Measurements from ENCODE around the gene CABP2. TPM values are rescaled to one million over a fixed set of nuclear protein-coding genes. Genes with fewer than 3 reads are reported as not detected.

The CABP2 gene
- total RNA-seq, 1 donor from 2014 or later, result not detected

DNA sequence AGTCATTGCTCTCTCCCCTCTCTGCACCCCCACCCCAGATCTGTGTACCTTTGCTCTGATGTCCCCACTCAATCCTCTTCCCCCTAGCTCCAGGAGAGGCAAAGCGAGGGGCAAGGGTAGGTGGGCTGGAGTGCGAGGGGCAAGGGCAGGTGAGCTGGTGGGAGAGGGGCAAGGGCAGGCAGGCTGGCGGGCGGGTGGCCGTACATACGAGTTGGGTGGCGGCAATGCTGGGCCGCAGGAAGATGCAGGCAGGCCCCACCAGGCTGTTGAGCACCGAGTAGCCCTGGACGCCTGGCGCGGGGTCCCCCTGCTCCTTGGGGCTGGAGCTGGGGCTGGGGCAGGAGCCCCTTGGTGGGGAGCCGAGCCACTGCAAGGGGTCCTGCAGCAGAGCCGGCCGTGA, 908 bp downstream of the CABP2 start:
- H3K9me3 Mint-ChIP-seq (ENCODE audit: unreplicated experiment), result no peaks in the 10 kb centered on the region
- no peaks in the 10 kb centered on the region for H3K4me1 Mint-ChIP-seq (ENCODE audit: unreplicated experiment)
- no peak overlapping the region for H3K4me3 Mint-ChIP-seq (ENCODE audit: unreplicated experiment)
- peaks cover 13% of the 10 kb centered on the region for H3K27me3 Mint-ChIP-seq (ENCODE audit: unreplicated experiment)
- no peaks in the 10 kb centered on the region for H3K36me3 Mint-ChIP-seq (ENCODE audit: unreplicated experiment)
- no peak for DNase-seq (ENCODE audit: extremely low spot score, unreplicated experiment)
- TF ChIP-seq, protein P1, sequence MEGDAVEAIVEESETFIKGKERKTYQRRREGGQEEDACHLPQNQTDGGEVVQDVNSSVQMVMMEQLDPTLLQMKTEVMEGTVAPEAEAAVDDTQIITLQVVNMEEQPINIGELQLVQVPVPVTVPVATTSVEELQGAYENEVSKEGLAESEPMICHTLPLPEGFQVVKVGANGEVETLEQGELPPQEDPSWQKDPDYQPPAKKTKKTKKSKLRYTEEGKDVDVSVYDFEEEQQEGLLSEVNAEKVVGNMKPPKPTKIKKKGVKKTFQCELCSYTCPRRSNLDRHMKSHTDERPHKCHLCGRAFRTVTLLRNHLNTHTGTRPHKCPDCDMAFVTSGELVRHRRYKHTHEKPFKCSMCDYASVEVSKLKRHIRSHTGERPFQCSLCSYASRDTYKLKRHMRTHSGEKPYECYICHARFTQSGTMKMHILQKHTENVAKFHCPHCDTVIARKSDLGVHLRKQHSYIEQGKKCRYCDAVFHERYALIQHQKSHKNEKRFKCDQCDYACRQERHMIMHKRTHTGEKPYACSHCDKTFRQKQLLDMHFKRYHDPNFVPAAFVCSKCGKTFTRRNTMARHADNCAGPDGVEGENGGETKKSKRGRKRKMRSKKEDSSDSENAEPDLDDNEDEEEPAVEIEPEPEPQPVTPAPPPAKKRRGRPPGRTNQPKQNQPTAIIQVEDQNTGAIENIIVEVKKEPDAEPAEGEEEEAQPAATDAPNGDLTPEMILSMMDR (IDR thresholded peaks at IDR 0.05), result no peak
- no peak overlapping the region for H3K27ac Mint-ChIP-seq (ENCODE audit: unreplicated experiment)

DNA sequence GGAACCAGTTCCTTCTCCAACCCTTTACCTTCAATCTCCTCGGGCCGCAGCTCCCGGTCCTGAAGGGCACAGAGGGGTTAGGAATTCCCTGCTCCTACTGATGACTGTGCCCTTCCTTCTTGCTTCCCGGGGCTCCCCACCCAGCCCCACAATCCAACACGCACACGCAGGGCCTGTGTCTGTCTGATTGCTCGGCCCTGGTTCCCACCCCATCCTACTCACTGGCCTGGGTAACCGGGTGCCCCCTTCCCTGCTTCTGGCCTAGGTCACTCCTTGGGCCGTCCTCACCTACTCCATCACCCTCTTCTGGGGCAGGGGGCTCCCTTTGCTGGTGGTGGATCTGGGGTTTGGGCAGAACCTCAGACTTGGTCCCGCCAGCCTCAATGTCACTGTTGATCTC, 1.3 kb downstream of the CABP2 start:
- no peaks in the 10 kb centered on the region for H3K4me1 Mint-ChIP-seq (ENCODE audit: unreplicated experiment)
- no peak overlapping the region for H3K4me3 Mint-ChIP-seq (ENCODE audit: unreplicated experiment)
- H3K36me3 Mint-ChIP-seq (ENCODE audit: unreplicated experiment), result no peaks in the 10 kb centered on the region
- TF ChIP-seq, protein P1 (IDR thresholded peaks at IDR 0.05), result no peak
- H3K27ac Mint-ChIP-seq (ENCODE audit: unreplicated experiment), result no peak overlapping the region
- H3K9me3 Mint-ChIP-seq (ENCODE audit: unreplicated experiment), result no peaks in the 10 kb centered on the region
- no peak for DNase-seq (ENCODE audit: extremely low spot score, unreplicated experiment)
- H3K27me3 Mint-ChIP-seq (ENCODE audit: unreplicated experiment), result peaks cover 11% of the 10 kb centered on the region

DNA sequence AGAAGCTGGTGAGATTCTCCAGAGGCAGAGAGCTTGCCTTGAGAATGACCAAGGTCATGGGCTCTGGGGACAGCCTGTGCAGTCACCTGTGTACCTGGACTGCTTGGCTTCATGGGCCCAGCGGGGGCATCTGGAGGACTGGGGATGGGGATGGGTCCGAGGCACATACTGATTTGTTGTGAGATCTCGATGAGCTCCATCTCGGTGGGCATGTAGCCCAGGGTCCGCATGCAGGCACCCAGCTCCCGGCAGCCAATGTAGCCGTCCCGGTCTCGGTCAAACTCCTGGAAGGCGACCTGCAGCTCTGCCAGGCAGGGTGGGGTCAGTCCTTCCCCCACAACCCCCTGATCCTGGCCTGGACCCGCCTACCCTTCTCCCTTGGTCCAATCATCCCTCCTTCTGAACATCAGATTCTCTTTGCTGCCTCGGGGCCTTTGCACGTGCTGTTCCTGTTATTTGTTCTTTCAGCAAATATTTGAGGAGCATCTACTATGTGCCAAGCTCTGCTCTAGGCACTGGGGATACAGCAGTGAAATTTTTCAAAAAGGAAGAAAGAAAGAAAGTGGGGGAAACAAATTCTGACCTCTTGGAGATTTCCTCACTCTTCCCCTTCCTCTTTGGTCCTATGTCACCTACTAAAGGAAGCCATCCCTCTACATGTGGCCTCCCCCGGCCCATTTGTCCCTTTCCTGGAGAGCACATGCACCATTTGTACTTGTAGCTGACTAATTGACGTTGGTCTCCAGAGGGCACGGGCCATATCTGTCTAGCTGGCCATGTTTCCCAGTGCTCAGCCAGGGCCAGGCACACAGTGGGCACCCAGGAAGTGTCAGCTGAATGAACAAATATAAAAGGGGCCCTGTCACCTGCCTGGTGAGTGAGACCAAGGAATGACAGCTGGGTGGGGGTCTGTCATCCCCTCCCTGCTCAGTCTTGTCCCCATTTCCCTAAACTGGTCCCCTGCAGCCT, 2.1 kb downstream of the CABP2 start:
- Mint-ChIP-seq H3K36me3 (ENCODE audit: unreplicated experiment) (no peaks in the 10 kb centered on the region), H3K27ac (ENCODE audit: unreplicated experiment) (no peak overlapping the region), H3K9me3 (ENCODE audit: unreplicated experiment) (no peaks in the 10 kb centered on the region), H3K27me3 (ENCODE audit: unreplicated experiment) (peaks cover 11% of the 10 kb centered on the region), H3K4me1 (ENCODE audit: unreplicated experiment) (no peaks in the 10 kb centered on the region), H3K4me3 (ENCODE audit: unreplicated experiment) (no peak overlapping the region)
- DNase-seq (ENCODE audit: extremely low spot score, unreplicated experiment), result no peak
- TF ChIP-seq, protein P1 (IDR thresholded peaks at IDR 0.05), result no peak

DNA sequence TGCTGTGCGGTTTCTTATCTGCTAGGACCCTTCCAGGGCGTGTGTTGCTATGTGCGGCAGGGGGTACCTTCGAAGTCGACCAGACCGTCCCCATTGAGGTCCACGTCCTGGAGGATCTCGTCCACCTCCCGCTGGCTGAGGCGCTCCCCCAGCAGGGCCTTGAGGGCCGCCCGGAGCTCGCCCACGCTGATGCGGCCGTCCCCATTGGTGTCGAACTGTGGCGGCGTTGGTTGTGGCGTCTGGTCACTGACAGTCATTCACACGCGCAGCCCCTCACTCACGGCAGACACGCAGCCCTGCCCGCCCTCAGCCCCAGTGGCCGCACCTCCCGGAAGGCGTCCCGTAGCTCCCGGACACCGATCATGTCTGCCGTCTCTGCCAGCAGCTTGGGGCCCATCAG, 3.5 kb downstream of the CABP2 start:
- no peak overlapping the region for H3K27ac Mint-ChIP-seq (ENCODE audit: unreplicated experiment)
- H3K36me3 Mint-ChIP-seq (ENCODE audit: unreplicated experiment), result no peaks in the 10 kb centered on the region
- no peaks in the 10 kb centered on the region for H3K9me3 Mint-ChIP-seq (ENCODE audit: unreplicated experiment)
- no peaks in the 10 kb centered on the region for H3K4me1 Mint-ChIP-seq (ENCODE audit: unreplicated experiment)
- peaks cover 17% of the 10 kb centered on the region for H3K27me3 Mint-ChIP-seq (ENCODE audit: unreplicated experiment)
- DNase-seq (ENCODE audit: extremely low spot score, unreplicated experiment), result no peak
- TF ChIP-seq, protein P1 (IDR thresholded peaks at IDR 0.05), result no peak
- H3K4me3 Mint-ChIP-seq (ENCODE audit: unreplicated experiment), result no peak overlapping the region

DNA sequence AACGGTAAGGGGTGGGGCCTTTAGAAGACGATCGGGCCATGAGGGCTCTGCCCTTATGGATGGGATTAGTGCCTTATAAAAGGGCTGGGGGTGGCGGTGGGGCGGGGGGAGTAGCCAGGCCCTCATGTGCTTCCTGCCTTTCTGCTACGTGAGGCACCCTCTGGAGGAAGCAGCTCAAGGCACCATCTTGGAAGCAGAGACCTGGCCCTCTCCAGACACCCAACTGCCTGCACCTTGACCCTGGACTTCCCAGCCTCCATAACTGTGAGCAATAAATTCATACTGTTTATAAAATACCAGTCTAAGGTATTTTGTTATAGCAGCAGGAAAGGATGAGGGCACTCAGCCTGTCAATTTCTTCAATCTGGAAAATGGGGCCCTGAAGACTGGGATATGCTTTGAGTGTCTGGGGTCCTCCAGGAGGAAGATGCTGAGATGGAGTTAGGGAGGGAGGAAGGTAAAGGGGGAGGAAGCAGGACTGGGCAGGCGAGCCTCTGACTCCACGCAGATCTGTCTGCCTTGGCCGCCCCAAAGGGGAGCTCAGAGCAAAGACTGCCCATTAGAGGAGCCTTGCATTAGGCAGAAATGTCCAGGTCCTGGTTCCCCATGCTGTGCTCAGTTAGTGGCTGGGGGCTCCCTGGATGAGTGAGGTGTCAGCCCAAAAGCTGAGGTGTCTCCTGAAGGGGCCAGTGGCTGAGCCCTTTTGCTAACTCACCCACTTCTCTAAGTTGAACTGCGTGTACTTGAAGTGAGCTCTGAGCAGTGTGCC, 5.3 kb downstream of the CABP2 start:
- Mint-ChIP-seq H3K27me3 (ENCODE audit: unreplicated experiment) (peaks cover 27% of the 10 kb centered on the region), H3K4me3 (ENCODE audit: unreplicated experiment) (no peak overlapping the region), H3K36me3 (ENCODE audit: unreplicated experiment) (no peaks in the 10 kb centered on the region), H3K27ac (ENCODE audit: unreplicated experiment) (no peak overlapping the region), H3K9me3 (ENCODE audit: unreplicated experiment) (no peaks in the 10 kb centered on the region), H3K4me1 (ENCODE audit: unreplicated experiment) (no peaks in the 10 kb centered on the region)
- DNase-seq (ENCODE audit: extremely low spot score, unreplicated experiment), result no peak
- TF ChIP-seq, protein P1 (IDR thresholded peaks at IDR 0.05), result no peak
